ENCODE results near the gene KDF1. TPM values are rescaled to one million over a fixed set of nuclear protein-coding genes. Genes with fewer than 3 reads are reported as not detected.

The KDF1 gene
- total and polyA plus RNA-seq, 2 of the 13 experiments (the other 11 are each of a cell fraction or from before 2014, with no cell fraction given): 1.9 to 4.9 TPM

GRCh38 chr1:26994020-26994786 lies 33.9 kb upstream of the KDF1 start (continued):
- TF ChIP-seq GATA4 (IDR thresholded peaks at IDR 0.05; ENCODE audit: borderline replicate concordance, low read depth) (no peak), KAT2B (IDR thresholded peaks at IDR 0.05; ENCODE audit: borderline replicate concordance, low read depth, low read length) (no peak), HINFP (CRISPR knock-in tag; IDR thresholded peaks at IDR 0.05; ENCODE audit: low read depth) (no peak), ZNF275 (CRISPR knock-in tag; IDR thresholded peaks at IDR 0.05; ENCODE audit: borderline replicate concordance) (no peak), TMF1 (CRISPR knock-in tag; IDR thresholded peaks at IDR 0.05; ENCODE audit: low read depth) (0 out of 2 replicates have a peak, but pooled peaks have one; percentile 17), ZNF761 (CRISPR knock-in tag; conservative IDR thresholded peaks at IDR 0.05) (0 out of 2 replicates have a peak, but pooled peaks have one; percentile 2), SMYD3 (CRISPR knock-in tag; IDR thresholded peaks at IDR 0.05) (no peak)
